HEK293 (cell line): ENCODE data around the gene SSTR4.
"Not testable (repeated sequence)": the region's sequence is repeated elsewhere in the genome, so short reads cannot be mapped to it uniquely, and the experiment has no call there.

Source experiments
- CTCF ChIA-PET: fragments of 350-600 bp; formaldehyde crosslinking; extraction: SDS; loops from one replicate; lab custom pipeline; 2021; ENCODE audit warnings: antibody characterized with exemption; lab: Yijun Ruan, JAX
- POLR2A ChIA-PET: fragments of 300-600 bp; formaldehyde crosslinking; extraction: SDS; loops from one replicate; lab custom pipeline; 2020; ENCODE audit warnings: antibody characterized with exemption, inconsistent platforms; lab: Yijun Ruan, JAX
- H3K27ac ChIP-seq: fragments of 200-500 bp; sonication (Bioruptor generic); 2 replicates; pipeline ENCODE4 v1.5.1; 2014; ENCODE audit warnings: low read depth, low read length, control low read depth, inconsistent platforms; ENCODE audit errors: extremely low read depth
- H3K36me3 ChIP-seq, 2 experiments: fragments of 200-500 bp in 1 of 2; sonication (Bioruptor generic) in 1 of 2; 1 replicate in 1 of 2; 2 replicates in 1 of 2; pipeline ENCODE4 v1.5.1; 2014 to 2017; ENCODE audit warnings: inconsistent platforms in 2 of 2, low read length in 2 of 2; ENCODE audit not compliant: control insufficient read depth in 2 of 2, insufficient read depth in 1 of 2
- H3K4me1 ChIP-seq: fragments of 200-500 bp; sonication (Bioruptor generic); 2 replicates; pipeline ENCODE4 v1.5.1; 2014; ENCODE audit warnings: mild to moderate bottlenecking, low read length, inconsistent platforms; ENCODE audit not compliant: control insufficient read depth, insufficient read depth
- H3K4me3 ChIP-seq: 2 replicates; pipeline ENCODE4 v1.5.1; 2011; ENCODE audit warnings: low read depth, mild to moderate bottlenecking, control low read depth, low read length, moderate library complexity
- H3K9me3 ChIP-seq: fragments of 200-500 bp; sonication (Bioruptor generic); 2 replicates; pipeline ENCODE4 v1.5.1; 2014; ENCODE audit warnings: low read depth, low read length, inconsistent platforms; ENCODE audit not compliant: control insufficient read depth, insufficient read depth
- PRDM1 ChIP-seq: fragments of 450-650 bp; formaldehyde crosslinking; IDR thresholded peaks from 2 replicates; pipeline ENCODE4; 2016; ENCODE audit warnings: missing biosample characterization, missing genetic modification characterization
- TF ChIP-seq, protein P1 (sequence below): fragments of 450-650 bp; formaldehyde crosslinking; IDR thresholded peaks from 2 replicates; pipeline ENCODE4 v1.5.1; 2017; ENCODE audit warnings: missing biosample characterization, missing genetic modification characterization
- TF ChIP-seq, protein P2 (sequence below): fragments of 450-650 bp; formaldehyde crosslinking; conservative IDR thresholded peaks from 2 replicates; pipeline ENCODE4 v1.5.1; 2016; ENCODE audit warnings: low read depth, missing biosample characterization, missing genetic modification characterization
- TF ChIP-seq, protein P3 (sequence below): fragments of 450-650 bp; formaldehyde crosslinking; IDR thresholded peaks from 2 replicates; pipeline ENCODE4 v1.5.1; 2016; ENCODE audit warnings: missing biosample characterization, missing genetic modification characterization, borderline replicate concordance
- TF ChIP-seq, protein P4 (sequence below): fragments of 450-650 bp; formaldehyde crosslinking; IDR thresholded peaks from 2 replicates; pipeline ENCODE4 v1.5.1; 2016; ENCODE audit warnings: missing biosample characterization, missing genetic modification characterization, borderline replicate concordance

The SSTR4 gene

DNA sequence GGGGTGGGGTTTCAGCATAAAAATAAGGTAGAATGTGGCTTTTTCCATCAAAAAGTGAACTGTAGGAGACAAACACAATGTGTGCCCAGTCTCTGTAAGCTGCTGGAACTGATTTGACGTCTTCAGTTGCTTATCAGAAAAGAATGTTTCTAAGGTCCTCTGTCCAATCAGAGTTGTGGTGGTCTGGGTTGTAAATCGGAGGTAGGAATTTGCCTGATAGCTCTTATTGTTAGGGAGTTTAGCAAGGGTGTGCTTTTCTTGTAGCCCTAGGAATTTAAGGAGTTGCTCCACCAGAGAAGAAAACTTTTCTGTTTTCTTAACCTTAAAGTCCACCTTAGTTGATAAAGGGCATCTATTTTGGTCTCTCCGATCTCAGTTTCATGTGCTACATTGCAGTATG, 10.4 kb upstream of the SSTR4 start:
- ChIA-PET POLR2A (no interaction called here), CTCF (interaction anchor here (0.7 to 1.5 kb wide), 2 partner anchors 10 to 333 kb away, joined by 3 read pairs; no protein-coding TSS in a partner anchor)
- TF ChIP-seq, protein P1, sequence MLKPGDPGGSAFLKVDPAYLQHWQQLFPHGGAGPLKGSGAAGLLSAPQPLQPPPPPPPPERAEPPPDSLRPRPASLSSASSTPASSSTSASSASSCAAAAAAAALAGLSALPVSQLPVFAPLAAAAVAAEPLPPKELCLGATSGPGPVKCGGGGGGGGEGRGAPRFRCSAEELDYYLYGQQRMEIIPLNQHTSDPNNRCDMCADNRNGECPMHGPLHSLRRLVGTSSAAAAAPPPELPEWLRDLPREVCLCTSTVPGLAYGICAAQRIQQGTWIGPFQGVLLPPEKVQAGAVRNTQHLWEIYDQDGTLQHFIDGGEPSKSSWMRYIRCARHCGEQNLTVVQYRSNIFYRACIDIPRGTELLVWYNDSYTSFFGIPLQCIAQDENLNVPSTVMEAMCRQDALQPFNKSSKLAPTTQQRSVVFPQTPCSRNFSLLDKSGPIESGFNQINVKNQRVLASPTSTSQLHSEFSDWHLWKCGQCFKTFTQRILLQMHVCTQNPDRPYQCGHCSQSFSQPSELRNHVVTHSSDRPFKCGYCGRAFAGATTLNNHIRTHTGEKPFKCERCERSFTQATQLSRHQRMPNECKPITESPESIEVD (tag by site-specific recombination) = no peak
- TF ChIP-seq, protein P2, sequence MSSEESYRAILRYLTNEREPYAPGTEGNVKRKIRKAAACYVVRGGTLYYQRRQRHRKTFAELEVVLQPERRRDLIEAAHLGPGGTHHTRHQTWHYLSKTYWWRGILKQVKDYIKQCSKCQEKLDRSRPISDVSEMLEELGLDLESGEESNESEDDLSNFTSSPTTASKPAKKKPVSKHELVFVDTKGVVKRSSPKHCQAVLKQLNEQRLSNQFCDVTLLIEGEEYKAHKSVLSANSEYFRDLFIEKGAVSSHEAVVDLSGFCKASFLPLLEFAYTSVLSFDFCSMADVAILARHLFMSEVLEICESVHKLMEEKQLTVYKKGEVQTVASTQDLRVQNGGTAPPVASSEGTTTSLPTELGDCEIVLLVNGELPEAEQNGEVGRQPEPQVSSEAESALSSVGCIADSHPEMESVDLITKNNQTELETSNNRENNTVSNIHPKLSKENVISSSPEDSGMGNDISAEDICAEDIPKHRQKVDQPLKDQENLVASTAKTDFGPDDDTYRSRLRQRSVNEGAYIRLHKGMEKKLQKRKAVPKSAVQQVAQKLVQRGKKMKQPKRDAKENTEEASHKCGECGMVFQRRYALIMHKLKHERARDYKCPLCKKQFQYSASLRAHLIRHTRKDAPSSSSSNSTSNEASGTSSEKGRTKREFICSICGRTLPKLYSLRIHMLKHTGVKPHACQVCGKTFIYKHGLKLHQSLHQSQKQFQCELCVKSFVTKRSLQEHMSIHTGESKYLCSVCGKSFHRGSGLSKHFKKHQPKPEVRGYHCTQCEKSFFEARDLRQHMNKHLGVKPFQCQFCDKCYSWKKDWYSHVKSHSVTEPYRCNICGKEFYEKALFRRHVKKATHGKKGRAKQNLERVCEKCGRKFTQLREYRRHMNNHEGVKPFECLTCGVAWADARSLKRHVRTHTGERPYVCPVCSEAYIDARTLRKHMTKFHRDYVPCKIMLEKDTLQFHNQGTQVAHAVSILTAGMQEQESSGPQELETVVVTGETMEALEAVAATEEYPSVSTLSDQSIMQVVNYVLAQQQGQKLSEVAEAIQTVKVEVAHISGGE = no peak

DNA sequence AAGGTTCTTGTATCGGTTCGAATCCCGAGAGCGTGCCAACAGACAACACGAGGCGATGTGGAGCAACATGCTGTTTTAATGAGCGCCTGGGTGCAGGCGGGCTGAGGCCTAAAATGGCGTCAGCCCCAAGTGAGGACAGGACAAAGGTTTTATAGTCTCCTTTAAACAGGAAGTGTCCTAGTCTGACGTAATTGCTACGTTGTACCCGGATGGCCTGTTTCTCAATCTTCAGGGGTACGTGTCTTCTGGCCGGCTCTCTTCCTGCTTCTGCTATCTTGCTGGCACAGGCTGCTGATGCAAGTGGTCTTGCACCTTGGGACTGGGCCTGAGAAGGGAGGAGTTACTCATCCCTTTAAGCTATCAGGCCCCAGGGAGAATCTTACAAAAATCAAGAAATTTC, 9.6 kb upstream of the SSTR4 start:
- CTCF ChIA-PET = interaction anchor here (0.6 to 1.5 kb wide), 2 partner anchors 11 to 264 kb away, joined by 3 to 4 read pairs; no protein-coding TSS in a partner anchor
- H3K4me1 ChIP-seq, POLR2A ChIA-PET: not testable (repeated sequence)

More for the DNA sequence above, 10.4 kb upstream of the SSTR4 start:
- Histone ChIP-seq H3K9me3 (no peaks in the 10 kb centered on the region), H3K36me3 (no peaks in the 10 kb centered on the region), H3K4me1 (peaks cover 3% of the 10 kb centered on the region; the same call in 1 of the 2 replicates), H3K4me3 (no peak overlapping the region), H3K27ac (no peak overlapping the region)

DNA sequence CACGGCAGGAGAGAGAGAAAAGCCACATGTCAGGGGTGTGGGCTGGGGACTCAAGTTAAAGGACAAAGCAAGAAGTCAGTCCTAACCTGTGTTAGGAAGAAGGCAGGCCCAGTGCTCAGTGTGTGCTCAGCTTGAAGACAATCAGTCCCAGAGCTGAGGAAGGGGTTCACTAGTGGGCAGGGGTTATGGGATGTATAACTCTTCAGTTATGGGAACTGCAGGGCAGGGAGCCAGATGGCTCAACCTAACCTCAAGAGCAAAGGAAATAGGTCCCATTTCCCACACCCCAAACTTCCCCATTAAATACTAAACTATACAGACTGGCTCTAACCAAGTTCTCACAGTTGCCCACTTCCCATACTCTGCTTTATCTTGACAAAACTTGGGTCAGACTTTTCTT, 7.4 kb upstream of the SSTR4 start:
- no peak overlapping the region for H3K4me3 ChIP-seq
- H3K36me3 ChIP-seq = no peaks in the 10 kb centered on the region
- H3K9me3 ChIP-seq = no peaks in the 10 kb centered on the region
- H3K4me1 ChIP-seq = peaks cover 3% of the 10 kb centered on the region; the same call in 1 of the 2 replicates
- TF ChIP-seq, protein P3, sequence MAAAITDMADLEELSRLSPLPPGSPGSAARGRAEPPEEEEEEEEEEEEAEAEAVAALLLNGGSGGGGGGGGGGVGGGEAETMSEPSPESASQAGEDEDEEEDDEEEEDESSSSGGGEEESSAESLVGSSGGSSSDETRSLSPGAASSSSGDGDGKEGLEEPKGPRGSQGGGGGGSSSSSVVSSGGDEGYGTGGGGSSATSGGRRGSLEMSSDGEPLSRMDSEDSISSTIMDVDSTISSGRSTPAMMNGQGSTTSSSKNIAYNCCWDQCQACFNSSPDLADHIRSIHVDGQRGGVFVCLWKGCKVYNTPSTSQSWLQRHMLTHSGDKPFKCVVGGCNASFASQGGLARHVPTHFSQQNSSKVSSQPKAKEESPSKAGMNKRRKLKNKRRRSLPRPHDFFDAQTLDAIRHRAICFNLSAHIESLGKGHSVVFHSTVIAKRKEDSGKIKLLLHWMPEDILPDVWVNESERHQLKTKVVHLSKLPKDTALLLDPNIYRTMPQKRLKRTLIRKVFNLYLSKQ (tag by site-specific recombination) = no peak
- H3K27ac ChIP-seq = no peak overlapping the region
- ChIA-PET POLR2A (no interaction called here), CTCF (no interaction called here)

More for the DNA sequence above, 9.6 kb upstream of the SSTR4 start:
- H3K9me3 ChIP-seq, H3K36me3 ChIP-seq, H3K27ac ChIP-seq, H3K4me3 ChIP-seq: not testable (repeated sequence)

DNA sequence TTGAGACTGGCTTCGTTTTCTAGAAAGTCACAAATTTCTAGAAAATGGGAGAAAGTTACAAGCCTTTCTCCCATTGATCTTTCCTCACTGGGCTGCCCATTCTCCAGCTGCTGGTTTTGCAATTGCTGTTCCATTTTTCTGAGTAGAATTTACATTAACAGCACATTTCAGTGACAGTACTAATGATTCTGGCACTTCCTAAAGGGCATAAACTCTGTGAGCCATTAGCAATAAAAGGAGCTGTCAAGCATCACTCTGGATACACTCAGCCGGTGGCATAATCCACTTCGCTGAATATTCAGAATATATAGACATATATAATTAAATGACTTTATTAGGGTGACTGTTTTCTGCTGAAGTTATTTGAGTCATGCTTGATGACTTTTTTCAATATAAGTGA, 6.7 kb upstream of the SSTR4 start:
- POLR2A ChIA-PET = no interaction called here
- Histone ChIP-seq H3K4me1 (no peaks in the 10 kb centered on the region), H3K36me3 (no peaks in the 10 kb centered on the region), H3K9me3 (no peaks in the 10 kb centered on the region), H3K27ac (no peak overlapping the region), H3K4me3 (no peak overlapping the region)
- CTCF ChIA-PET = interaction anchor here (0.6 kb wide), 1 partner anchor 36 kb away, joined by 3 read pairs; no protein-coding TSS in a partner anchor
- TF ChIP-seq, protein P4, sequence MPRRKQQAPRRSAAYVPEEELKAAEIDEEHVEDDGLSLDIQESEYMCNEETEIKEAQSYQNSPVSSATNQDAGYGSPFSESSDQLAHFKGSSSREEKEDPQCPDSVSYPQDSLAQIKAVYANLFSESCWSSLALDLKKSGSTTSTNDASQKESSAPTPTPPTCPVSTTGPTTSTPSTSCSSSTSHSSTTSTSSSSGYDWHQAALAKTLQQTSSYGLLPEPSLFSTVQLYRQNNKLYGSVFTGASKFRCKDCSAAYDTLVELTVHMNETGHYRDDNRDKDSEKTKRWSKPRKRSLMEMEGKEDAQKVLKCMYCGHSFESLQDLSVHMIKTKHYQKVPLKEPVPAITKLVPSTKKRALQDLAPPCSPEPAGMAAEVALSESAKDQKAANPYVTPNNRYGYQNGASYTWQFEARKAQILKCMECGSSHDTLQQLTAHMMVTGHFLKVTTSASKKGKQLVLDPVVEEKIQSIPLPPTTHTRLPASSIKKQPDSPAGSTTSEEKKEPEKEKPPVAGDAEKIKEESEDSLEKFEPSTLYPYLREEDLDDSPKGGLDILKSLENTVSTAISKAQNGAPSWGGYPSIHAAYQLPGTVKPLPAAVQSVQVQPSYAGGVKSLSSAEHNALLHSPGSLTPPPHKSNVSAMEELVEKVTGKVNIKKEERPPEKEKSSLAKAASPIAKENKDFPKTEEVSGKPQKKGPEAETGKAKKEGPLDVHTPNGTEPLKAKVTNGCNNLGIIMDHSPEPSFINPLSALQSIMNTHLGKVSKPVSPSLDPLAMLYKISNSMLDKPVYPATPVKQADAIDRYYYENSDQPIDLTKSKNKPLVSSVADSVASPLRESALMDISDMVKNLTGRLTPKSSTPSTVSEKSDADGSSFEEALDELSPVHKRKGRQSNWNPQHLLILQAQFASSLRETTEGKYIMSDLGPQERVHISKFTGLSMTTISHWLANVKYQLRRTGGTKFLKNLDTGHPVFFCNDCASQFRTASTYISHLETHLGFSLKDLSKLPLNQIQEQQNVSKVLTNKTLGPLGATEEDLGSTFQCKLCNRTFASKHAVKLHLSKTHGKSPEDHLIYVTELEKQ (tag by site-specific recombination) = no peak
- peak; percentile 47; the same call in 1 of the 2 replicates for TF ChIP-seq PRDM1 (tag by site-specific recombination)
